Endometrial microvascular endothelial cells (primary cell): Measurements from ENCODE around the gene PRDM16. TPM values are rescaled to one million over a fixed set of nuclear protein-coding genes. Genes with fewer than 3 reads are reported as not detected.

ENCODE experiments used
- in situ Hi-C: cut with HindIII; loops from 2 replicates; pipeline ENCODE4 v1.10.0; 2017; ENCODE audit warnings: low sequenced_read_pairs, low pct_unique_long_range_greater_than_20kb; ENCODE audit errors: inconsistent ontology term
- total RNA-seq: library from RNA; depleted of rRNA; stranded (reverse); fragments of >200 nt; gene quantifications from one replicate; pipeline ENCODE4 v1.2.3, GENCODE V29; 2015; ENCODE audit errors: inconsistent ontology term

The PRDM16 gene
- total RNA-seq, 1 donor from 2014 or later, result not detected

- in situ Hi-C loops, result no loop called here
Measured at GRCh38 chr1:3320246-3321152, 251.5 kb downstream of the PRDM16 start.

DNA sequence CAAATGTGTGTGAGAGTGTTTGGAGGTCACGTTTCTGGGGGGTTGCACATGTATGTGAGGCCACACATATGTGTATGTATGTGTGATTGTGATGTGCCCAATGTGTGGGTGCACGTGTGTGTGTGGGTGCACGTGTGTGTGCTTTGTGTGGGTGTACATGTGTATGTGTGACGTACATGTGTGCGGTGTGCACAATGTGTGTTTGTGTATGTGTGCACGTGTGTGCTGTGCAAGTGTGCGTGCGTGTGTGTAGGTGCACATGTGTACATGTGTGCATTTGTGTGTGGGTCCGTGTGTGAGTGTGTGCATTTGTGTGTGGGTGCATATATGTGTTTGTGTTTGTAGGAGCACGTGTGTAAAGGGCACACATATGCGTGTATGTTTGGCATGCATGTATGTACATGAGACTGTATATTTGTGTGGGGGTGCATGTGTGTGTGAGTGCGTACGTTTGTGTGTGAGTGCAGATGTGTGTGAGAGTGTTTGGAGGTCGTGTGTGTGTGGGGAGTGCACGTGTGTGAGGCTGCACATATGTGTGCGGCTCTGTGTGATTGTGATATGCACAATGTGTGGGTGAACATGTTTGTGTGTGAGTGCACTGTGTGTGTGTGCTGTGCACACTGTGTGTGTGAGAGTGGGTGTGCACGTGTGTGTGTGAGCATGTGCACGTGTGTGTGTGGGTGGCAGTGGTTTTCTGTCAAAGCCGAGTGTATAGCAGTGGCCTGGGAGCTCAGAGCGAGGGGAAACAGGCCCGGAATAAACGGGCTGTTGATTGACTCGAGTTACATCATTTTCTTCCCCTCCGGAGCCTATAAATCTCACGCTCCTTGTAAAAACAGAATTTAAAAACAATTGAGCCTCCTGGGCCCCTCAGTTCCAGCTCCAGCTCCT, 252.8 kb downstream of the PRDM16 start:
- in situ Hi-C loops, result no loop called here

DNA sequence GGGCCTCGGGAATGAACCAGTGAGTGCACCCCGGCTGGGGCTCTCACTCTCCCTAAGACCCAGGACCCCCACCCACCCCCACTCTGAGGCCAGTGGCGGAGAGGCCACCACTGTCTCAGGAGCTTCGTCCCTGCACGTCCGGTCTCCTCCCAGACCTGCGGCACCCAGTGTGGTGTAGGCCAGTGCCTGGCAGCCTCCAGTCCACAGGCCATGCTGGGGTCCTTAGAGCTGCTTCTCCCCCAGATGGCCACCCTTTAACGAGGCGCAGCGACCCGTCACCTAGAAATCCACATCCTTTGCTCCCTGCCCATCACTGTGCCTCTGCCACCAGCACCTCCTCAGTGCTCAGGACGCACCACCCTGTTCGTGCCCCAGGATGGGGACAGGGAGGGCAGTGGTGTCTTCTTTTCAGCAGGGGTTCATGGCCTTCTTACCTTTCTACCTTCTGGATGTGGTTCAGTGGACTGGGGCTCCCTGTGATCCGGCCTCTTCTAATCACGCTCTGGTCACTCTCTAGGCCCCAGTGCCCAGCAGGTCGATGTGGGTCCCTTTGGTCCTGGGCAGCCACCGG, 253.5 kb downstream of the PRDM16 start:
- in situ Hi-C loops, result no loop called here

DNA sequence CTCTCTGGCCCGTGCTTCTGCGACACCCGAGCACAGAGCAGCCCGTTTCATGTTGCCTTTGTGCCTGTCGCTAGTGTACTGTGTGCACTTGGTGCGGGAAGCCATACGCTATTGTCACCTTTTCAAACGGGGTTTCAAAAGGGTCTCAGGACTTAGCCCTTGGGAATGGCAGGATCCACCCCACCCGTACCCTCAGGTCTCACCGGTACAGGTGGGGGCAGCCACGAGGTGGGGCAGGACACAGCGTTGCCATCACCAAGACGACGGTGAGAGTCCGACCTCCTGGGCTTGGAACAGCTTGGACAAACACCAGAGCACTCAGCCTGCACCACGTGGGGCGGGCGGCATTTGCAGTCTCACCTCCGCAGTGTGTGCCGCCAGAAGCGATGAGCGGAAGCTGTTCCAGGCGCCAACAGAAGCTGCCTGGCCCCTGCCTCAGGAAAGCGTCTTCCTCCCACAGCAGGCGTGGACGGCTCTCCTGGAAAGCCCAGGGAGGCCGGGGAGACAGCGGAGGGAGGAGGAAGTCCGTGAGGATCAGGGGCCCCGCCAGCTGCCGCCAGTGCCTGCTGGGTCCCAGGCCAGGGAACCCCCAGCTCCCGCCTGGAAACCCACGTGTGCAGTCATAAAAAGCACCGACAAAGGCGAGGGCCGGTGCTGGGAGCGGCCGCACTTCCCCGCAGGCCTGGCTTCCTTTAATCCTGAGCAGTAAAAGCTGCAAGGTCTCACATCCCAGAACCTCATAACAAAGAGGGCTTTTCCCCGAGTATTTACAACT, 254.2 kb downstream of the PRDM16 start:
- in situ Hi-C loops, result no loop called here

DNA sequence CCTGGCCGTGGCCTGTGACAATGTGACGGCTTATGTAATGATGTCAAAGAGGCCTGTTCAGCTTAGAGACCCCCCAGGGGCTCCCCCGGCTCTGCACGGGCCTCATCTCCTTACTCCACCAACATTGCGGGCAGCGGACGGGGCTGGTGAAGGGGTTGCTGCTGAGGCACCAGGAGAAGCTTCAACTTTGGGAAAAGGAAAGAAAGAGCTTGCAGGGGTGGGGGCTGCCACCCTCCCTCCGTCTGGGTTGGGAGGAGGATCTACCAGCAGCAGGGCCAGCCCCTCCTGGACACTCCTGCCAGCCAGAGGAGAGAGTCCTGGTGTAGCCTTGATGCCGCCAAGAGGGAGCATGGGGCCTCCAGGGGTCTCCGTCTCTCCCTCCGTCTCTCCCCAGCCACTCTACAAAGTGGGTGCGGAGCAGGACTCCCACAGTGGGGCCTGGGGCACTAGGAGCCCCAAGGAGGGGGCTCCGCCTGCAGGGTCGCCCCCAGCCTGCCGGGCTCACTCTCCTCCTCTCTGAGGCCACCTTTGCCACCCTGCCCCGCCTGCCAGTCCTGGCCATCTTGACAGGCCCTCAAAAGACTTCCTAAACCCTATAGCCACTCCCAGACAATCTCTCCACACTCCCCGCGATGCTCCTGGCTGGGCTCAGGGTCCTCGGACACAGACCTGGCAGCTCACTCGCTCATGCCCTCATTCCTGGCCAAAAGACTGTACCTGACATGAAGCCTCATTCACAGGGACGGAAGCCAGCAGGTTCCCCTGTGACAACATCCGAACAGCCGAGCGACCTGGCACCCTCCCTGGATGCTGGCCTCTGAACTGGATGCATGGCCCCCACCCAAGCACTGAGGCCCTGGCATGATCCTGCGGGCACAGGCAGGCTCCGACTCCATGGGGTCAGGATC, 255.0 kb downstream of the PRDM16 start:
- in situ Hi-C loops, result no loop called here

DNA sequence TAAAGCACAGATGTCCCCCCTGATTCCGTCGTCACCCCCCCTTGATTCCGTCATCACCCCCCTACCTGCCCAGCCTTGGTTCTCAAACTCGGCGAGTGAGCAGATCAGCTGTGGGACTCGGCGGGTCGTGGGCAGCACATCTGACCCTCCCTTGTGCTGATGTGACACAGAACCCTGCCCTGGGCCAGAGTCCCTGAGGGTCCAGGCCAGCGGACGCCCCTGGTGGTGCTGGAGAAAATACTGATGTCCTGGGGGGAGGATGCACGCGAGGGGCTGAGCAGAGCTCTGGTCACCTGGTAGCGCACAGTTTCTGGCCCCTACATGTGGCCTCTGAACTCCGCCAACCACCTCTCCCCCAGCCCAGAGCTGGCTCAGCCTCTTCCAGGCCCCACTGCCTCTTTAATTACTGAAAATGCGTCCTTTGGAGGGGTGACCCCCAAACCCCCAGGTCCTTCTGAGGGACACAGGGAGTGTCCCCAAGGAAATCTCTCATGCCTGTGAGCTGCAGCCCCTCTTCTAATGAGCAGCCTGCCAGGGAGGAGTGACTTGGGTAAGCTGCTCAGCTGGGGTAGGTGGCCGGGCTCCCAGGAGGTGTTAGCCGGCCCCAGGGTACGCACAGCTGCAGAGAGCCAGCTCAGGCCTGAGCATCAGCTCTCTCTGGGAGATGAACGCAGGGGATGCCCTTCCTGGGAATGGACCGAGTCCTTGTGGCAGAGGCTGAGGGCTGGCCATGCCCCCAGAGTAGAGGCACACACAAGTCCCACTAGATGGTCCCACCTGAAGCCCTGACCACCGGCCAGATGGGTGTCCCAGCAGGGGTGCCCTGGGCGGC, 255.9 kb downstream of the PRDM16 start:
- in situ Hi-C loops, result no loop called here

DNA sequence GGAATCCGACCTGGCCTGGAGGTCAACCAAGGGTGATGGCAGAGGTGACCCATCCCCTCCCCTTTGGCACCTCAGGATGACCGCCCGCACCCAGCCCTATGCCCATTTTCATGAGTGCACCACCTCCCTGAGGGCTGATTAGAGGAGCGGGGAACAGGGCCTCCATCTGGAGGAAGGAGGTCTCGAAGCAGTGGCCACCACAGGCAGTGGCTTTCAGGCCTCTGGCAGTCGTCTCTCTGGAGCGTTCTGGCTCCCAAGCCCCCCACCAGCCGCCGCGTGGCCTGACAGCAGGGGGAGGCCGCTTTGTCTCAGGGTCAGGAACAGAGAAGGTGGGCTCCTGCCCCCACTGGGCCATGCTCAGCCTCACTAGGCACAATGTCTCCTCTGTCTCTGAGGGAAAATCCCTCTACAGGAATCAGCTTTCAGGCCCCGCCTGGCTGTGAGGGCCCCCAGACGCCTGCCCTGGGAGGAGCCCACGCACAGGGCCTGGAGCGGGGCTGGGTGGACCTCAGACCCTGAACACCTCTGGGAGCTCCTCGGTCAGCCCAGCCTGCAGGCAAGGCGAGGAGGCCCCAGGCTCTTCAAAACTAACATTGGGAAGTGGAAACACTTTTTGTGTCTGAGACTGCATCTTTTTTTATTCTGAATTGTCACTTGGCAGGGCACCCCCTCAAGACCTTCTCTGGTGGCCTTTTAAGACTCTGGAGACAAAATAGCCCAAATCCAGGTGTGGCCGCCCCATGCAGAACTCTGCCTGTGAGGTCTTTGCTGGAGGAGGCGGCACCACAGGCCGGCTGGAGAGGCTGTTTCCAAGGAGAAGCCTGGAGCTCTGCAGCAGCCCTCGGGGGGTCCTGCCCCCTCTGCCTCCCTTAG, 257.7 kb downstream of the PRDM16 start:
- in situ Hi-C loops, result no loop called here

DNA sequence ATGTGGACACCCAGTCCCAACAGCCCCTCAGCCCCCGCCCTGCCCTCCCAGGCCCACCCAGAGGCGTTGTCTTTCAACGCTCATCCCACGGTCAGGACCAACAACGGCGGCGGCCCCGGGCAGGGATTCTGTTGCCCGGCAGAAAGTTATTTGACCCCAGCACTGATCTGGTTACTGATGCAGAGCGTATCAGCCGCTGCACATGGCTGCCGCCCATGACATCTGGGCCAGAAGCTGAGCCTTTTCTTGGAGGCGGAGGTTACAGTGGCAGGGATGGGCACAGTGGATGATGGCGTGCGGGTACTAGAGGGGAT, 258.3 kb downstream of the PRDM16 start:
- in situ Hi-C loops, result no loop called here

GRCh38 chr1:3327936-3328590, 259.1 kb downstream of the PRDM16 start:
- in situ Hi-C loops, result no loop called here

GRCh38 chr1:3329640-3330281, 260.8 kb downstream of the PRDM16 start:
- in situ Hi-C loops, result no loop called here

- in situ Hi-C loops, result no loop called here
Measured at GRCh38 chr1:3330771-3331245, 261.8 kb downstream of the PRDM16 start.

DNA sequence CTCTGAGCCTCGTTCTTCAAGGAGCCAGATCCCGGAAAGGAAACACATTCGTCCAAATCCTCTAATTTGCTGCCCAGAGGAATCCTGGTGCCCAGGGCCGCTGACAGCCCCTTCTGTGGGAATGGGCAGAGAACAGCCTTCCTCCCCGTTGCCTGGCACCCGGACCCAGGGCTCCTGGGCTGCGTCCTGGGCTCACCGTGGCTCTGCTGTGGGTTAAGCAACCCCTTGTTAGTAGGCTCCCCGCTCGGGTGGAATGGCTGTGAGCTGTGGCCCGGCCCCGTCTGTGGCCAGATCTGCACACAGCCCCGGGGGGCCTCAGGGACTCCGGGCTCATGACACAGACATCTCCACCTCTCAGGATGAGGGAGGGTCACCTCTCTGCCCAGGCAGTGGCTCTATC, 262.6 kb downstream of the PRDM16 start:
- in situ Hi-C loops, result no loop called here

DNA sequence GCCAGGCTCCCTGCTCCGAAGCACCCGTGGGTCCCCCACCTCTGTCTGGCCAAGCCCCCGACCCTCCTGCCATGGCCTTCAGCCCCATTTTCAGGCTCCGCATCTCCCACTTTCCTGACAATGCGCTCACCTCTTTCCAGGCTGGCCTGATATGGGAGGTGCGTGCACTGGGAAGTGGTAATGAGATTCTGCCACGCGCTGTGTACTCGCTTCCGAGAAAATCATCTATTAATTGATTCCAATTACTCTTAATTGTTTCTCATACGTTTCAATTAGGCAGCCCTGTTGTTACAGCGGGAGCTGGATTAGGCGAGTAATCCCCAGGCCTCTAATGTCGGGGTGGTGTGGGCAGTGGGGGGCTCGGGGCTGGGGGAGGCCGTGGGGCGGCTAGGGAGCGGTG, 263.0 kb downstream of the PRDM16 start:
- in situ Hi-C loops, result no loop called here

- in situ Hi-C loops, result no loop called here
Measured at GRCh38 chr1:3332662-3333061, 263.7 kb downstream of the PRDM16 start.

GRCh38 chr1:3333903-3334302, 264.9 kb downstream of the PRDM16 start:
- in situ Hi-C loops, result no loop called here
